KG1 (cell line): ENCODE measurements around the gene SLC10A3.

Source experiments
- DNase-seq: peaks from one replicate; lab custom pipeline; 2025; lab: John Stamatoyannopoulos, UW

SLC10A3 gene

GRCh38 chrX:154483325-154483724 lies 7.1 kb downstream of the SLC10A3 start:
- no peak for DNase-seq

- DNase-seq: no peak
Observed at GRCh38 chrX:154482786-154483185, 7.6 kb downstream of the SLC10A3 start.

- no peak for DNase-seq
Observed at GRCh38 chrX:154481911-154482601, 8.4 kb downstream of the SLC10A3 start.

GRCh38 chrX:154481195-154481594 lies 9.2 kb downstream of the SLC10A3 start:
- no peak for DNase-seq

GRCh38 chrX:154478728-154479622 lies 11.5 kb downstream of the SLC10A3 start, which contains the start of gene LAGE3:
LAGE3 (minus strand) TSS chrX:154479281; CDS start chrX:154478915, 366 bp downstream.
- peak; percentile 37 for DNase-seq

GRCh38 chrX:154477891-154478477 lies 12.4 kb downstream of the SLC10A3 start:
- DNase-seq: no peak

GRCh38 chrX:154476821-154477220 lies 13.6 kb downstream of the SLC10A3 start:
- no peak for DNase-seq

- no peak for DNase-seq
Observed at GRCh38 chrX:154473683-154474082, 16.7 kb downstream of the SLC10A3 start.

- no peak for DNase-seq
Observed at GRCh38 chrX:154472685-154473632, 17.5 kb downstream of the SLC10A3 start.

GRCh38 chrX:154471839-154472684 lies 18.4 kb downstream of the SLC10A3 start:
- DNase-seq: no peak

GRCh38 chrX:154470914-154471568 lies 19.4 kb downstream of the SLC10A3 start:
- no peak for DNase-seq

- DNase-seq: no peak
Observed at GRCh38 chrX:154470434-154470833, 20.0 kb downstream of the SLC10A3 start.

GRCh38 chrX:154469880-154470279 lies 20.5 kb downstream of the SLC10A3 start:
- no peak for DNase-seq

GRCh38 chrX:154469114-154469513 lies 21.3 kb downstream of the SLC10A3 start:
- DNase-seq: no peak

- no peak for DNase-seq
Observed at GRCh38 chrX:154468217-154468616, 22.2 kb downstream of the SLC10A3 start.

GRCh38 chrX:154467556-154467955 lies 22.9 kb downstream of the SLC10A3 start:
- no peak for DNase-seq

GRCh38 chrX:154466907-154467306 lies 23.5 kb downstream of the SLC10A3 start:
- DNase-seq: no peak

- no peak for DNase-seq
Observed at GRCh38 chrX:154466036-154466435, 24.4 kb downstream of the SLC10A3 start.

- no peak for DNase-seq
Observed at GRCh38 chrX:154465601-154466000, 24.8 kb downstream of the SLC10A3 start.

- DNase-seq: no peak
Observed at GRCh38 chrX:154464806-154465365, 25.5 kb downstream of the SLC10A3 start.
